ENCODE measurements around the gene SPTBN5.

The SPTBN5 gene

GRCh38 chr15:41893422-41894250 lies at the start of gene SPTBN5:
Gene SPTBN5, minus strand, starts transcription at chr15:41894053. Its CDS starts 556 bp downstream, at chr15:41893497.
- no peak for DNase-seq (ENCODE audit: low read depth)

GRCh38 chr15:41942886-41943285 lies 49.0 kb upstream of the SPTBN5 start:
- no peak for DNase-seq (ENCODE audit: low read depth)

GRCh38 chr15:41941644-41942415 lies 48.0 kb upstream of the SPTBN5 start:
- peak; percentile 49 for DNase-seq (ENCODE audit: low read depth)

- peak; percentile 83 for DNase-seq (ENCODE audit: low read depth)
Observed at GRCh38 chr15:41940441-41940857, 46.6 kb upstream of the SPTBN5 start.

- no peak for DNase-seq (ENCODE audit: low read depth)
Observed at GRCh38 chr15:41939986-41940385, 46.1 kb upstream of the SPTBN5 start.

GRCh38 chr15:41937568-41937923 lies 43.7 kb upstream of the SPTBN5 start:
- no peak for DNase-seq (ENCODE audit: low read depth)

- no peak for DNase-seq (ENCODE audit: low read depth)
Observed at GRCh38 chr15:41936649-41937567, 43.1 kb upstream of the SPTBN5 start.

- no peak for DNase-seq (ENCODE audit: low read depth)
Observed at GRCh38 chr15:41936155-41936554, 42.3 kb upstream of the SPTBN5 start.

GRCh38 chr15:41935566-41936020 lies 41.7 kb upstream of the SPTBN5 start:
- DNase-seq (ENCODE audit: low read depth): no peak

GRCh38 chr15:41934843-41935242 lies 41.0 kb upstream of the SPTBN5 start:
- peak; percentile 63 for DNase-seq (ENCODE audit: low read depth)

GRCh38 chr15:41933771-41934170 lies 39.9 kb upstream of the SPTBN5 start:
- peak; percentile 62 for DNase-seq (ENCODE audit: low read depth)

GRCh38 chr15:41933326-41933725 lies 39.5 kb upstream of the SPTBN5 start:
- DNase-seq (ENCODE audit: low read depth): no peak

GRCh38 chr15:41932511-41933289 lies 38.8 kb upstream of the SPTBN5 start:
- no peak for DNase-seq (ENCODE audit: low read depth)

- no peak for DNase-seq (ENCODE audit: low read depth)
Observed at GRCh38 chr15:41932101-41932500, 38.2 kb upstream of the SPTBN5 start.

- no peak for DNase-seq (ENCODE audit: low read depth)
Observed at GRCh38 chr15:41930867-41931222, 37.0 kb upstream of the SPTBN5 start.

GRCh38 chr15:41930221-41930866 lies 36.5 kb upstream of the SPTBN5 start:
- peak; percentile 98 for DNase-seq (ENCODE audit: low read depth)

- no peak for DNase-seq (ENCODE audit: low read depth)
Observed at GRCh38 chr15:41928637-41929620, 35.1 kb upstream of the SPTBN5 start.

- DNase-seq (ENCODE audit: low read depth): peak; percentile 46
Observed at GRCh38 chr15:41928100-41928499, 34.2 kb upstream of the SPTBN5 start.

GRCh38 chr15:41927536-41927935 lies 33.7 kb upstream of the SPTBN5 start:
- DNase-seq (ENCODE audit: low read depth): no peak

Measured in EH (cell line).